Spleen (tissue), 7 donors: Measurements from ENCODE around the gene TNXB.

Experiments used
- POLR2A ChIP-seq, 3 donors: fragments of 450-650 bp; IDR thresholded peaks; one replicate each; pipeline ENCODE4 v1.5.1; 2017; ENCODE audit warnings: antibody characterized with exemption in 3 of 3, mild to moderate bottlenecking in 1 of 3
- POLR2AphosphoS5 ChIP-seq, 3 donors: sonication (generic); formaldehyde crosslinking; IDR thresholded peaks; one replicate each; pipeline ENCODE4 v1.5.1; 2017; ENCODE audit warnings: antibody characterized with exemption in 3 of 3
- TF ChIP-seq, protein P1 (sequence below), 11 experiments: fragments of 200-600 bp in 7 of 11; fragments of 450-650 bp in 4 of 11; sonication (generic) in 4 of 11; IDR thresholded peaks in 8 of 11; conservative IDR thresholded peaks in 3 of 11; 1 replicate in 7 of 11; 2 replicates in 4 of 11; pipeline versions ENCODE4 v1.4.0 to v1.8.0; 2016 to 2021; ENCODE audit warnings: antibody characterized with exemption in 11 of 11, inconsistent platforms in 4 of 11, mild to moderate bottlenecking in 1 of 11
- donor health status: DM: no; HTN: no; CAD: no; lungs with moderate emphysema.
- donor health status: DM: no; HTN: no; CAD: no.
- donor health status: DM: no; HTN: no; CAD: no.

DNA sequence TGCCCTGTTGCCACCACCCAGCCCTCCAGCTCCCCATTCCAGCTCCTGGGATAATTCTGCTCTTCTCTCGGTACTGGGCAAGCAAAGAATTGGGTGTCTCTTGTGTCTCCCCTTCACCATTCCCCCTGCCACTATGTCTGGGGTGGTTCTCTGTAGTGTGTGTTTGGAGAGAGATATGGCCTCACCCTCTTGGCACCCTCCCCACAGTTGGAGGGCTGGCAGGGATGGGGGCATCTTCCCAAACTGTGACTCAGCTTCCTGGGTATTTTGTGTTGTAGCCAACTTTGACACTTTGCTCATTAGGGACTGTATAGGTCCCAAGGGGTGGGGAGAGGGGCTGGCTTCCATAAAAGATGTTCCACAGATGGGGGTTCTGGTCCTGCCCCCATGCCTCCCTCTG, 1.7 kb downstream of the TNXB start:
- TF ChIP-seq, protein P1, sequence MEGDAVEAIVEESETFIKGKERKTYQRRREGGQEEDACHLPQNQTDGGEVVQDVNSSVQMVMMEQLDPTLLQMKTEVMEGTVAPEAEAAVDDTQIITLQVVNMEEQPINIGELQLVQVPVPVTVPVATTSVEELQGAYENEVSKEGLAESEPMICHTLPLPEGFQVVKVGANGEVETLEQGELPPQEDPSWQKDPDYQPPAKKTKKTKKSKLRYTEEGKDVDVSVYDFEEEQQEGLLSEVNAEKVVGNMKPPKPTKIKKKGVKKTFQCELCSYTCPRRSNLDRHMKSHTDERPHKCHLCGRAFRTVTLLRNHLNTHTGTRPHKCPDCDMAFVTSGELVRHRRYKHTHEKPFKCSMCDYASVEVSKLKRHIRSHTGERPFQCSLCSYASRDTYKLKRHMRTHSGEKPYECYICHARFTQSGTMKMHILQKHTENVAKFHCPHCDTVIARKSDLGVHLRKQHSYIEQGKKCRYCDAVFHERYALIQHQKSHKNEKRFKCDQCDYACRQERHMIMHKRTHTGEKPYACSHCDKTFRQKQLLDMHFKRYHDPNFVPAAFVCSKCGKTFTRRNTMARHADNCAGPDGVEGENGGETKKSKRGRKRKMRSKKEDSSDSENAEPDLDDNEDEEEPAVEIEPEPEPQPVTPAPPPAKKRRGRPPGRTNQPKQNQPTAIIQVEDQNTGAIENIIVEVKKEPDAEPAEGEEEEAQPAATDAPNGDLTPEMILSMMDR (IDR thresholded peaks at IDR 0.05 in 8 of 11, conservative IDR thresholded peaks at IDR 0.05 in 3 of 11): no peak
- TF ChIP-seq POLR2A (IDR thresholded peaks at IDR 0.05) (no peak), POLR2AphosphoS5 (IDR thresholded peaks at IDR 0.05) (no peak)
